Astrocyte (in vitro differentiated cells and primary cell): Measurements from ENCODE around the gene FARS2. TPM values are rescaled to one million over a fixed set of nuclear protein-coding genes. Genes with fewer than 3 reads are reported as not detected.

Source experiments
- DNase-seq: peaks from one replicate; pipeline ENCODE4 v3.0.0-alpha.2; 2010; ENCODE audit warnings: low read depth
- FAIRE-seq: peaks from 2 replicates; lab custom pipeline; 2011; peaks lifted over from hg19 to GRCh38; lab: Jason Lieb, UNC
- H2AFZ ChIP-seq: 2 replicates; pipeline ENCODE4 v1.6.0; 2012; ENCODE audit warnings: low read depth, low read length, inconsistent platforms
- H3K27ac ChIP-seq: 2 replicates; pipeline ENCODE4 v1.5.1; 2011; ENCODE audit warnings: low read depth, low read length, inconsistent platforms
- H3K27me3 ChIP-seq: 2 replicates; pipeline ENCODE4 v1.6.0; 2011; ENCODE audit warnings: low read length, inconsistent platforms; ENCODE audit not compliant: insufficient read depth
- H3K36me3 ChIP-seq: 2 replicates; pipeline ENCODE4 v1.5.1; 2011; ENCODE audit warnings: low read length, inconsistent platforms; ENCODE audit not compliant: insufficient read depth
- H3K4me1 ChIP-seq: 2 replicates; pipeline ENCODE4 v1.5.1; 2011; ENCODE audit warnings: low read length, inconsistent platforms; ENCODE audit not compliant: insufficient read depth
- H3K4me2 ChIP-seq: 2 replicates; pipeline ENCODE4 v1.6.0; 2012; ENCODE audit warnings: low read length, inconsistent platforms
- H3K4me3 ChIP-seq: 2 replicates; pipeline ENCODE4 v1.5.1; 2011; ENCODE audit warnings: low read depth, mild to moderate bottlenecking, low read length, inconsistent platforms; ENCODE audit not compliant: insufficient read depth
- H3K79me2 ChIP-seq: 2 replicates; pipeline ENCODE4 v1.6.0; 2012; ENCODE audit warnings: mild to moderate bottlenecking, low read length, inconsistent platforms; ENCODE audit not compliant: insufficient read depth
- H3K9ac ChIP-seq: 2 replicates; pipeline ENCODE4 v1.6.0; 2012; ENCODE audit warnings: mild to moderate bottlenecking, low read length, inconsistent platforms
- H3K9me3 ChIP-seq: 2 replicates; pipeline ENCODE4 v1.5.1; 2012; ENCODE audit warnings: low read depth, mild to moderate bottlenecking, low read length, inconsistent platforms; ENCODE audit not compliant: insufficient read depth
- H4K20me1 ChIP-seq: 2 replicates; pipeline ENCODE4 v1.6.0; 2012; ENCODE audit warnings: low read length, inconsistent platforms; ENCODE audit not compliant: insufficient read depth
- H3K27ac Mint-ChIP-seq: one replicate; pipeline ENCODE4 v1.8.0; 2021; ENCODE audit warnings: mild to moderate bottlenecking, mixed read lengths; ENCODE audit not compliant: unreplicated experiment
- H3K27me3 Mint-ChIP-seq: one replicate; pipeline ENCODE4 v1.8.0; 2021; ENCODE audit warnings: low read depth, mixed read lengths; ENCODE audit not compliant: unreplicated experiment
- H3K36me3 Mint-ChIP-seq: one replicate; pipeline ENCODE4 v1.8.0; 2021; ENCODE audit warnings: low read depth, mixed read lengths; ENCODE audit not compliant: unreplicated experiment
- H3K4me1 Mint-ChIP-seq: one replicate; pipeline ENCODE4 v1.8.0; 2021; ENCODE audit warnings: low read depth, mixed read lengths; ENCODE audit not compliant: unreplicated experiment
- H3K4me3 Mint-ChIP-seq: one replicate; pipeline ENCODE4 v1.8.0; 2021; ENCODE audit warnings: mild to moderate bottlenecking, moderate library complexity, mixed read lengths; ENCODE audit not compliant: unreplicated experiment
- H3K9me3 Mint-ChIP-seq: one replicate; pipeline ENCODE4 v1.8.0; 2021; ENCODE audit warnings: mild to moderate bottlenecking, mixed read lengths; ENCODE audit not compliant: unreplicated experiment
- CTCF ChIP-seq: IDR thresholded peaks from 2 replicates; pipeline ENCODE4 v1.5.1; 2011; ENCODE audit warnings: low read depth, mild to moderate bottlenecking, inconsistent platforms, low read length, moderate library complexity; ENCODE audit not compliant: insufficient read depth
- EZH2 ChIP-seq: IDR thresholded peaks from 2 replicates; pipeline ENCODE4 v1.6.1; 2012; ENCODE audit warnings: mild to moderate bottlenecking, low read length, inconsistent platforms; ENCODE audit not compliant: insufficient read depth
- total RNA-seq: library from RNA; stranded (reverse); gene quantifications from 2 replicates; pipeline ENCODE4 v1.2.1, GENCODE V29; 2021

Gene FARS2
- total RNA-seq, 1 donor from 2014 or later = 13.3 TPM

- no peaks in the 10 kb centered on the region for H3K9me3 ChIP-seq
- peak overlapping the region; percentile 15 for H3K9ac ChIP-seq
- H2AFZ ChIP-seq = peak overlapping the region; percentile 49
- H3K27me3 ChIP-seq = no peaks in the 10 kb centered on the region
- peaks cover 13% of the 10 kb centered on the region for H3K4me1 ChIP-seq
- Mint-ChIP-seq H3K27ac (peak overlapping the region; percentile 73), H3K4me1 (peaks cover 12% of the 10 kb centered on the region), H3K4me3 (peak overlapping the region; percentile 7), H3K27me3 (peaks cover 3% of the 10 kb centered on the region), H3K9me3 (peaks cover 17% of the 10 kb centered on the region), H3K36me3 (peaks cover 6% of the 10 kb centered on the region)
- no peak overlapping the region for H3K4me3 ChIP-seq
- H3K79me2 ChIP-seq = no peaks in the 10 kb centered on the region
- H3K36me3 ChIP-seq = no peaks in the 10 kb centered on the region
- FAIRE-seq (peak; percentile 23), DNase-seq (peak; percentile 15)
- H4K20me1 ChIP-seq = no peaks in the 10 kb centered on the region
- TF ChIP-seq EZH2 (no peak), CTCF (no peak)
- H3K4me2 ChIP-seq = peak overlapping the region; percentile 68
- H3K27ac ChIP-seq = peak overlapping the region; percentile 46
Observed at GRCh38 chr6:5751525-5752390, 490.4 kb downstream of the FARS2 start.

DNA sequence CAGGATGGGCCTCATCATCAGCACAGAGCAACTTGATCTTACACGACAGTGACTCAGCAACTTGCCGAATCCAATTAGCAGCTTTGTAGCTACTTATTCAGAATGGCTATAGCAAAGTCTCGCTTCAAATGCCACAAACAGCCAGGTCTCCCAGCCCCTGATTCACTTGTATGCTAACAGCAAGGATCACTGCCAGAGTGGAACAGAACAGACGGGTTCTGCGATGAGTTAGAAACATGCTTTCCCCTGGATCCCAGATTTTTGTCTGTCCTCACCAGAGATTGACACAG is 491.0 kb downstream of the FARS2 start:
- Histone ChIP-seq H4K20me1 (no peaks in the 10 kb centered on the region), H3K4me3 (no peak overlapping the region), H3K27ac (peak overlapping the region; percentile 46), H3K36me3 (no peaks in the 10 kb centered on the region), H3K79me2 (no peaks in the 10 kb centered on the region), H3K27me3 (no peaks in the 10 kb centered on the region), H2AFZ (peak overlapping the region; percentile 49), H3K9ac (peak overlapping the region; percentile 15), H3K4me2 (peak overlapping the region; percentile 68), H3K9me3 (no peaks in the 10 kb centered on the region), H3K4me1 (peaks cover 13% of the 10 kb centered on the region)
- Mint-ChIP-seq H3K4me1 (peaks cover 12% of the 10 kb centered on the region), H3K27me3 (peaks cover 3% of the 10 kb centered on the region), H3K9me3 (peaks cover 17% of the 10 kb centered on the region), H3K4me3 (no peak overlapping the region), H3K36me3 (peaks cover 6% of the 10 kb centered on the region), H3K27ac (peak overlapping the region; percentile 73)
- TF ChIP-seq CTCF (no peak), EZH2 (no peak)
- DNase-seq (peak; percentile 89), FAIRE-seq (peak; percentile 62)

DNA sequence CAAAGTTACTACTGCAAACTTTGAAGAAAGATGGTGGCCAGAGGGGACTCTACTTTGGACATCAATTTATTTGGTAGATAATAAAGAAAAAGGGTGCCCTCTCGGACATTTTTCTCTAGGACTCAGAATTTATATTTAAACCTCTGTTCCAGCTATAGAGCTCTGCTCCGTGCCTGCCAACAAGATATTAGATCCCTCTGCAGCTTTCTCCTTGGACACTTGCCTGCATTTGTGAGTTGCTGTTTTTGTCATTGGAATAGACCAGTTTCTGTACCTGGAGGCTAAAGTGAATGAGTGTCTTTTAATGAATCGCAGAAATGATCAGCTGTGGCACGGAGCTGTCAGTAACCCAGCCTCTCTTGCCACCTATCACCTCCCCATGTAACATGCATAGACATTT is 491.9 kb downstream of the FARS2 start:
- H2AFZ ChIP-seq = no peak overlapping the region
- no peak for FAIRE-seq

More for the DNA sequence above, 491.9 kb downstream of the FARS2 start:
- H3K36me3 ChIP-seq = no peaks in the 10 kb centered on the region
- no peaks in the 10 kb centered on the region for H3K27me3 ChIP-seq
- H3K9me3 ChIP-seq = no peaks in the 10 kb centered on the region
- H3K9me3 Mint-ChIP-seq = peaks cover 17% of the 10 kb centered on the region
- no peak overlapping the region for H3K27ac Mint-ChIP-seq
- peaks cover 12% of the 10 kb centered on the region for H3K4me1 Mint-ChIP-seq
- no peak overlapping the region for H3K4me3 Mint-ChIP-seq
- no peak overlapping the region for H3K4me2 ChIP-seq
- no peak for TF ChIP-seq EZH2
- no peak overlapping the region for H3K4me3 ChIP-seq
- no peak overlapping the region for H3K9ac ChIP-seq
- no peak for DNase-seq
- H3K27ac ChIP-seq = no peak overlapping the region
- H4K20me1 ChIP-seq = no peaks in the 10 kb centered on the region
- H3K4me1 ChIP-seq = peaks cover 13% of the 10 kb centered on the region
- peaks cover 6% of the 10 kb centered on the region for H3K36me3 Mint-ChIP-seq
- no peaks in the 10 kb centered on the region for H3K27me3 Mint-ChIP-seq
- no peaks in the 10 kb centered on the region for H3K79me2 ChIP-seq
